GM19372 (cell line): ENCODE data around the gene FRS3.
"Not testable (repeated sequence)": the region's sequence is repeated elsewhere in the genome, so short reads cannot be mapped to it uniquely, and the experiment has no call there.

ENCODE experiments used
- ATAC-seq: cut with Tn5 transposase; IDR thresholded peaks from one replicate; pipeline ENCODE4 v1.9.1; 2021; ENCODE audit warnings: mild to moderate bottlenecking, low read depth, moderate library complexity; ENCODE audit not compliant: unreplicated experiment

The FRS3 gene

GRCh38 chr6:41779788-41780550, at the start of gene FRS3:
Gene FRS3 (minus strand): TSS chr6:41779900. CDS start chr6:41776987, 2,913 bp downstream.
- ATAC-seq, result peak; percentile 96

GRCh38 chr6:41826343-41827022, 46.8 kb upstream of the FRS3 start:
- ATAC-seq, result no peak

- no peak for ATAC-seq
Observed at GRCh38 chr6:41824571-41825569, 45.2 kb upstream of the FRS3 start.

- no peak for ATAC-seq
Observed at GRCh38 chr6:41823178-41823577, 43.5 kb upstream of the FRS3 start.

GRCh38 chr6:41822021-41822420, 42.3 kb upstream of the FRS3 start:
- ATAC-seq, result no peak

- ATAC-seq, result no peak
Observed at GRCh38 chr6:41821266-41821665, 41.6 kb upstream of the FRS3 start.

GRCh38 chr6:41818271-41819054, 38.8 kb upstream of the FRS3 start:
- ATAC-seq, result no peak

GRCh38 chr6:41815587-41815986, 35.9 kb upstream of the FRS3 start:
- ATAC-seq, result no peak

GRCh38 chr6:41814629-41815028, 34.9 kb upstream of the FRS3 start:
- no peak for ATAC-seq

- no peak for ATAC-seq
Observed at GRCh38 chr6:41813956-41814355, 34.3 kb upstream of the FRS3 start.

- ATAC-seq, result no peak
Observed at GRCh38 chr6:41813469-41813868, 33.8 kb upstream of the FRS3 start.

- ATAC-seq, result not testable (repeated sequence)
Observed at GRCh38 chr6:41811946-41812345, 32.2 kb upstream of the FRS3 start.

- no peak for ATAC-seq
Observed at GRCh38 chr6:41811095-41811494, 31.4 kb upstream of the FRS3 start.

- ATAC-seq, result no peak
Observed at GRCh38 chr6:41805830-41806774, 26.4 kb upstream of the FRS3 start.

- no peak for ATAC-seq
Observed at GRCh38 chr6:41801380-41801779, 21.7 kb upstream of the FRS3 start.

GRCh38 chr6:41799559-41799911, 19.8 kb upstream of the FRS3 start:
- no peak for ATAC-seq

- no peak for ATAC-seq
Observed at GRCh38 chr6:41798901-41799558, 19.3 kb upstream of the FRS3 start.

- no peak for ATAC-seq
Observed at GRCh38 chr6:41796474-41796873, 16.8 kb upstream of the FRS3 start.

GRCh38 chr6:41791984-41792383, 12.3 kb upstream of the FRS3 start:
- no peak for ATAC-seq
